HG03521 (cell line): ENCODE results near the gene DLG2.
A peak's percentile ranks its signal among the peaks of the same experiment; 100 is the strongest.
"Not testable (repeated sequence)": the region's sequence is repeated elsewhere in the genome, so short reads cannot be mapped to it uniquely, and the experiment has no call there.

ENCODE experiments used
- ATAC-seq: cut with Tn5 transposase; IDR thresholded peaks from one replicate; pipeline ENCODE4 v1.9.1; 2021; ENCODE audit warnings: mild to moderate bottlenecking, moderate library complexity; ENCODE audit not compliant: unreplicated experiment

Gene DLG2

DNA sequence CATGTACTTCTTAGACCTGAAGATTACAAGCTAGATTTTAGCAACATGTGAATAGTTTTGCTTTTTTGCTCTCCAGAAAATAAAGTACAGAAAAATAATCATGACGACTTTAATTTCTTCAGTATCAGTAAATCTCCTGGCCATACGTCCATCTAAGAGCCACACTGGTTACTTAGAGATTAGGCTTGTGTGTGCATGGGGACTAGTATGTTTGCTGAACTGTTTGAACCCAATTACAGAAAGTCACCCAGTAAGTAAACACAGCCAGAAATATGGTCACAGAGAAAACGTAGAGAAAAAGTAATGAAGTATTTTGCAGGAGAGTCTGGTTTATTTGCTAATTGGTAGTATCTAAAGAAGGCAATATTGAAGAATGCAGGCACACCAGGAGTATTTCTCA lies 1287.3 kb downstream of the DLG2 start:
- ATAC-seq, result no peak

DNA sequence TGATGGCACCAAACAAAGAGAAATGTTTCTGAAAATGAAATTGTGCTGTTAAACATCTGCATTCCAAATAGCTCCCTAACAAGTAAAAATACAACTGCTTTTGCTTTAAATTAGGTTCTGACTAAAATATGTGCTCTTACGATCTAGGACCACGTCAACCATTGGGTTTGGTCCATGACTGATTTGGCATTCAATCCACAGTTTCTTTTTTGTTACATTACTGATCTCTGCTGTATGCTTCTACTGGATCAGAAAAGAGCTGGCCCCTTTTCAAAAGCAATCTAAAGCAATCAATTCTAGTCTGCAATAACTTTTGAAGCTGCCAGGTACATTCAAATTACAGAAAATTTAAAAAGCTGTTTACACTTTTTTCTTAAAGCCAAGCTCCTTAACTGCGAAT lies 1293.9 kb downstream of the DLG2 start:
- ATAC-seq, result no peak

DNA sequence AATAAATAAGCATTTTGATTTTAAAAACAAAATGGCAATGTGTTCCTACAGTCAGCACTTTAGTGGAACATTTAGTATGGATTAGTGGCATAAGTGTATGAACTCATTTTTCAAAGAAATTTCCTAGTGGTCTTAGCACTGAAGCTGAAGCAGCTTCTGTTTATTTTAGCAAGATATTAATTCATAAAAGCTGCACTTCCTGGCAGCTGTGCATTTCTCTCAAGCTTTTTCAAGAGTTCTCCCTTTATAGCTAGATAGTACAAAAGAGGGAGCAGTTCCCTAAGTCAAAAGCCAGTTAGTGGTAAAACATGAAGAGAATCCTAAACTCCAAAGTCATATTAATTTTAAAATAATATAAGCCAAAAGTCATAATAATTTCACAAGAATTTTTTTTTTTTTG lies 1304.9 kb downstream of the DLG2 start:
- ATAC-seq, result no peak

DNA sequence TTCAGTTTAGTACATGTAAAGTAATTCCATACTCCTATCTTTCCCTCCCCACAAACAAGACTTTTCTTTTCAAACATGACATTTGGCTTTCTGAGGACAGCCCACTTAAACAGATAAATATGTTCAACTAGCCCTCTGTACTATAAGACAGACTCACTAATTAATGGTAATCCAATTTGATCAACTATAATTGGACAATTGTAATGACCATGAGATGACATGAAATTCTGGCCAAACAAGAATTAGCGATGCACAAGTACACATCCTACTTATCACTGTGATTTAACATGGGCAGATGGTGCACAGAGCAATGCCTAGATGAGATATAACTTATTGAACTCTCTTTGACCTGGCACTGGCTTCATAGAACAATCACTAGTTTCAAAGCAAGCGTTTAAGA lies 1307.3 kb downstream of the DLG2 start:
- ATAC-seq, result no peak

DNA sequence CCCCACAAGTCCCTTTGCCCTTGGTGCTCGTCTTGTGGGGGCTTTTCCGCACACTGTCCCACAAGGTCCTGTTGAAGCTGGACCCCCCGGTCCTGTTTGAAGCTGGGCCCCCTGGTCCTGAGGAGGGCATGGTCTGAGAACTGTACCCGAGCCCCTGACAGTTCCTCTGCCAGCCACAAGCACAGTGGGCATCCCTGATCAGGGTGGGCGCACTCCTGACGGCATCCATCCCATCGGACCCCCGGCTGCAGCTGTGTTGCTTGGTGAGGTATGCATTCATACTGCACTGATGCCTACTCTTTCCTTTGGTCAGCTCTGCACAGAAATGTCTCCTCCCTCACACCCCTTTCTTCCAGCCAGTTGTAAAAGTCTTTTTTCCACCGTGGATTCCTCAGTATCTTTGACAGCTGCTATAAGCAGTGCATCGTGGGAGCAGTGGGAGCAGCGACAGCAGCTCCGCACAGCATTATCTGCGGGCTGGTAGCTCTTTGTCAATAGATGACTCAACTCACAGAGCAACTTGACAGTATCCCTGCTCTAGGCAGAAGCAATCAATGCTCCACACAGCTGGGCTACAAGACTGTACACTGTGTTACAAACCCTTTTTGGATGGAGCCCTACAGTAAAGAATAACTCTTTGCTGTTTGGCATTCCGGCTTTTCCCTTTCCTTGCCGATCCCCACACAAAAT lies 1310.1 kb downstream of the DLG2 start:
- no peak for ATAC-seq

DNA sequence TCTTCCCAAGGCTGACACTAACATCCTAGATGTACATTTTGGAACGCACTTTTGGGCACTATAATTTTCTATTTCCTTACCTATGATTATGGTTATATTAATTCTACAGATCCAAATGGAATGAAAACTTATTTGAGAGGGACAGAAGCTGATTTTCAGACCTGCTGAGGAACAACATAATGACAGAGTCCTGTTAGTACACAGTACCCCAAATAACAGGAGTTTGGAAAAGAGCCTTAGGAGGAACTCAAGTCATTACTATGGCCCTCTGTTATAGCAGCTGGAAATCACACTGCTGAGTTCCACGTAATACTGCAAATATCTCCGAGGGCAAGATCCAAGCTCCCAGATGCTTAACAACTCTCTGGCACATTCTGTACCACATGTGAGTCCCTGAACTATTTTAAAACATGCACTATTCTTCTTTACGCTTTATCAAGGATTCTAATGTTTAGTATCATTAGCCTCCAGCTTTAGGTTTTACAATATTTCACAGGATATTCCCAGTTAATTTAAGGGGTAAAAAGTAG lies 1313.2 kb downstream of the DLG2 start:
- ATAC-seq, result no peak

DNA sequence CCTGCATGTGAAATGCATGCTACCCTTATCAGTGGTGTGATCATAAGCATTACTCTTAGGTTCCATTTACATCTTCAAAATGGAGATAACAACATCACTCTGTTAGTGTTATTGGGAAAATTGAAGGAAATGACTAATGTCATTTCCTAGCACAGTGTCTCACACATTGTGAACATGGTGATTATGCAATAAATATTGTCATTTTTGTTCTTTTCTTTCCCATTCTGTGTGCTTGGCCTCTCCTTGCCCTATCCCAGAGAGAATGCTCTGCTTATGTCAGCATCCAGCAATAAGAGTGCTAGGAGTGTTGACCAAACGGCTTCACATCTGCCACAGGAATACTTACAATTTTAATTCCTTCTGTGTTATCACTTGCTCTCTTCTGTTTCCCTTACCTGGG lies 1316.9 kb downstream of the DLG2 start:
- ATAC-seq, result no peak

DNA sequence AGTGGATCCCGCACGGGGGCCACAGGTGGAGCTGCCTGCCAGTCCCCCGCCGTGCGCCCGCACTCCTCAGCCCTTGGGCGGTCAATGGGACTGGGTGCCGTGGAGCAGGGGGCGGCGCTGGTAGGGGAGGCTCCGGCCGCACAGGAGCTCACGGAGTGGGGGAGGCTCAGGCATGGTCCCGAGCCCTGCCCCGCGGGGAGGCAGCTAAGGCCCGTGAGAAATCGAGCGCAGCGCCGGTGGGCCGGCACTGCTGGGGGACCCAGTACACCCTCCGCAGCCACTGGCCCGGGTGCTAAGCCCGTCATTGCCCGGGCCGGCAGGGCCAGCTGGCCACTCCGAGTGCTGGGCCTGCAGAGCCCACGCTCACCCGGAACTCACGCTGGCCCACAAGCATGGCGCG lies 1318.7 kb downstream of the DLG2 start:
- ATAC-seq, result not testable (repeated sequence)

DNA sequence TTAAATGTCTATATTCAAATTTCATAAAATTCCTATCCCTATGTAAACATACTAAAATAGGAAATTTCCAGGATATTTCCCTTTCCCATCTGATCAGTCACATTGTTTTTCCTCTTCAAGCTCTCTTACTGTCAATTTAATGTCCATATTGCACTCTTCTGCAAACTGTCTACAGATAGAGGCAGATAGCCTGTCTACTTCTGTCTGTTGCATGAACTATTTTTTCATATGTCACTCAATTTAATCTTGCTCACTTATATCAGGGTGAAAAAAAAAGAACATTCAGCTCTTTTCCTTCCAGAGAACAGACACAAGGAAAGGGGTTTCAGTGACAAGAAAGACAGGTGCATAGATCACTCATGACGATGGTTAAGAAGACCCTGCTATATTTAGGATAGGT lies 1327.1 kb downstream of the DLG2 start:
- ATAC-seq, result no peak

DNA sequence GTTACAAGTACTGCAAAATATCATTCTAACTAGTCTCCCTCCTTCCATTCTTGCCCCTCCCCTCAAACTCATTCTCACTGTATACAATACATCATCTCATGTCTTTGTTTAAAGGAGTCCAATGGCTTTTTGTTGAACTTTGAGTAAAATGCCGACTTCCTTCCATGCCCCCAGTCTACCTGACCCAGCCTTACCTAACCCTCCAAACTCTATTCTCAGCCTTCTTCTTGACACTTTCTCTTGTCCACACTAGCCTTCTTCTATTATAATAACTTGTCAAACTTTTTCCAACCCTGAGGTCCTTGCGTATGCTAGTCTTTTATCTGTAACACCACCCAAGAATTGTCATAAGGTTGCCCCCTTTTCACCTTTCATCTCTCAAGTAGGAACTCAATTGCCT lies 1329.6 kb downstream of the DLG2 start:
- ATAC-seq, result no peak

DNA sequence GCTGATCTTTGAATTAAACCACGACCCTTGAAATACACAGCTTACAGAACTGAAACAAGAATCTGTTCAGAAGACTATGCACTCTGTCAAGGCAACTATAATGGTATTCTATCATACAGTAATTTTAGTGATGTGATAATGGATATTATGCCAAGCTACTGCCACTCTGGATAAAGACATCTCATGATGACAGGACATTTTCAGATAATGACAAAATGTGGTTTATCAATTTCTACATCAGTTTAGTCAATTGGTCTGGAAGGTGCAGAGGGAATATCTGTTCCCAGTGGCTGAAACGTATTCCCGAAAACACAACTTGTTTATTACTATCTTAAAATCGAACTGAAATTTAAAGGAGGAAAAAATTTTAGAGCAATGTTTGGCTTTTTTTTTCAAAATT lies 1331.3 kb downstream of the DLG2 start:
- ATAC-seq, result no peak

DNA sequence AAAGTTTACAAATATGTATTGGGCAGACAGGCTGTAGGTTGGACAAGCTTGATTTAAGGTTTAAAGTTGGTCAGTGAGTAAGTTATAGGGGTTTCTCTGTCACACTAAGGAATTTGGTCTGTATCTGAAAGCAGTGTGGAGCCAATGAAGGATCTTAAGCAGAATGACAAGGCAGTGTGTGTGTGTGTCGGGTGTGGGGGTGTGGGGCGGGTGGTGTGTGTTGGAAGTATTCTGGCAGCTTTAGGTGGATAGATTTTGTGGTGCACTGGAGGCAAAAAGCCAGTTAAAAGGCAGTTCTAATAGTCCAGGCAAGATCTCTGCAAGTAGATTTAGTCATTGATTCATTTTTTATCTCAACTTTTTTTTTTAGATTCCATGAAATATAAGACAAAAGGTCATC lies 1334.2 kb downstream of the DLG2 start:
- no peak for ATAC-seq

DNA sequence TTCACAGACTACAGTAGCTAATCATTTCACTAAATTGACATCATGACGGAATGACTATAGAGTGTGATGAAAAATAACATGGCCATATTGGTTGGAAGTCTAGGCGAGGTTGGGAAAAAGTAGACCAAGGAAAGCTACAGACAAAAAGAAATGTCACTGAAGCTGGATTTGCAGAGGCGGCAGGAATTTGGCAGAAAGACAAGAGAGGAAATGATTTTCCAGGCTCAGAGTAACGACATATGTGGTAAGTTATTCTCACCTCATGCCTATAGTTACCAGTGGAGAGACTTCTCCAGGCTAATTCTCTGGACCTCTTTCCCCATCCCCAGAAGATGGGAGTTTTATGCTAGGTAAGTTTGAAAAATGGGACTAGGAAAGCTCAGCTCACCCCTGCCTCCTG lies 1335.1 kb downstream of the DLG2 start:
- ATAC-seq, result no peak

DNA sequence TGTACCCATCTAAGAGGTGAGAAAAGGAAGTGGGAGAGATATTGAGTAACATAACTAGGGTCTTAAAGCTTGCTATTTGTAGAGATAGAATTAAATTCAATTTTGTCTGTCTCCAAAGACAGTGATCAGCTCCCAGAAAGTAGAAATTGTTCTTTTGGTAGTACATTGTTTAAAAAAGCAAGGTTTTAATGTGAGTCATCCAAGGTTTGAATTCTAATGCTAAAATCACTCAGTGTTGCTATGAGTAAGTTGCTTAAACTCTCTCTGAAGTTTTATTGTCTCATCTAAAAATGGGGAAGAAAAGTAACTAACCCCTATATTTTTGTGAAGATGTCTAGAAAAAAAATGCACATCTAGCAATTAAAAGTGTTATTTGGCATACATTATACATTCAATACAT lies 1336.5 kb downstream of the DLG2 start:
- no peak for ATAC-seq

DNA sequence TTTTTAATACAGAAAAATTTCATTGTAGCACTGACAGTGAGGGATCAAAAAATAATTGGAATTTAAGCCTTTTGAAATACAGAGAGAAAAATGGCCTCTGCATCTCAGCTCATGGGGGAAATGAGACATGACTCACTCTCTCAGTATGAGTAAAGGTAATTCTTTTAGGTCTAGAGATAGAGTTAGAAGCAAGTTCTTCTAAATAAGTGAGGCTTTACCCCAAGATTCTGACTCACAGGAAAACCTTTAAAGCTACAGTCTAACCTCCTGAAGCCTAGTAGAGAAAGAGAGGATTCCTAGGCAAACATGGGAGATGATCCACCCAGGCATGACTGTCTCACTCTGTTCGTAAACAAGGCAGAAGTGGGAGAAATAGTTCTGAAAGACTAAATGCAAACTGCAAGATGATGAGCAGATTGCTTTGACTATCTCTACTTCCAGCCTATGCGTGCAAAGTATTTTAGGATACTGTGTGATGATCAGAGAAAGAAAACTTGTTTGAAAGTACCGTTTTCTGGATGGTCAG lies 1337.7 kb downstream of the DLG2 start:
- ATAC-seq, result peak; percentile 97

DNA sequence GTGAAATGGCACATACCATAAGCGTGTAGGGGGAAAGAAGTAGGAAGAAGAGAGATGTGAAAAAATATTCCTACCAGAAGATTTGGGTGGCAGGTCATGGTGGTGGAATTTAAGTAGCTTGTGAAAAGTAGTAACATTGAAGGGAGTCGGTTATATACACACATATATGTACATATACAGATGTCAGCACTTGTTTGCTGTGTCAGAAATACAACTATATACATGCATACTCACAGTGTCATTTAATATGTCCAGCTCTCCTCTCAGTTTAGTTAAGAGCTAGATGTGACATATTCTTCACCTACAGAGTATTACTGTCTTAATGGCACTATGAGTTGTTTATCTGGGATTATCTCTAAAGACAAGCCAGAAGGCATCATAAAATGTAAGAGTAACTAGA lies 1353.6 kb downstream of the DLG2 start:
- ATAC-seq, result no peak

DNA sequence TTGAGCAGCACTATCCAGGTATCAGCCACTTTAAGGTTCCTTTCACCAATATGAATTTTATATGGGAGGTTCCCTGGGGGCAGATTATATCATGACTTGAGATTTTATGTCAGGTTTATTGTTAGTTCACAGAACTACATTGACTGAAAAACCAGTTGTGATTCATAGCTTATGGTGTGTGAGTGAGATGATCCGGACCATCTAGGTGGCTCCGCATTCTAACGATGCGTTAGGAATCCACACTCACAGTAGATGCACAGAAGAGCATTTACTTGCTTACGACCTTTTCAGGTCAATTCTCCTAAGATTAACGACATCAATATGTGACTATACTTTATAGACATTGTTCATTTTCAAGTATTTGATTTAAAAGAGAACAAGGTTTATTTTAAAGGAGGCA lies 1356.7 kb downstream of the DLG2 start:
- ATAC-seq, result no peak

DNA sequence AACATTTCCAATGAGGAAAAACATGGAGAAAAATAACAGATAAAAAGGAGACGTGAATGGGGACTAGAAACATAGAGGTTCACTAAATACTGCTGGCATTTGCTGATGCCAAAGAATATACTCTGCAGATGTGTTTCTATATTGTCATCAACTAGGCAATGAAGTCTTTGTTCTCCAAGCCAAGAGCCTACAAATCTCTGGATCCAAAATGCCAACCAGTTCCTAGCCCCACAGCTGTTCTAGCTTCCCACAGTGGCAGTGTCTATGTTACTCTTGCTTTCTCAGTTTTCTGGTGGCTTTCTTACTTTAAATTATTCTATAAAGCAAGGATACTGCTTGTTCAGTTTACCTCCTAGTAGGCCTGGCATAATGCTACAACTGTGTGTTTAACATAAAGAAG lies 1363.1 kb downstream of the DLG2 start:
- ATAC-seq, result no peak

DNA sequence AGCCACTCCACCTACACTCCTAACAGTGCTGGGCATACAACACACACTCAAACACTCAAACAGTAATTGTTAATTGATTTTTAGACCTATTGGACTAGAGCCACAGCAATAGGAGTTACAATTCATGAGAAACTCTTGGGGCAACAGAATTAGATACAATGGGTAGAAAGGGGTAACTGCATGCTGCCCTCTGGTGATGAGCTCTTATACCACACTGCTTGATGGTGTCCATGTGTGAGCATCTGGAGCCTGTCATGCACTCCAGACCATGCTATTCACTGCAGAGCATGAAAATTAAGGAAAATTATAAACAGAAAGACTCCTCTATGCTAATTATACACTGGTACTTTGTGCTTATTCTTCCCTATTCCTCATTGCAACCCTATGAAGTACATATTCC lies 1365.4 kb downstream of the DLG2 start:
- ATAC-seq, result no peak

DNA sequence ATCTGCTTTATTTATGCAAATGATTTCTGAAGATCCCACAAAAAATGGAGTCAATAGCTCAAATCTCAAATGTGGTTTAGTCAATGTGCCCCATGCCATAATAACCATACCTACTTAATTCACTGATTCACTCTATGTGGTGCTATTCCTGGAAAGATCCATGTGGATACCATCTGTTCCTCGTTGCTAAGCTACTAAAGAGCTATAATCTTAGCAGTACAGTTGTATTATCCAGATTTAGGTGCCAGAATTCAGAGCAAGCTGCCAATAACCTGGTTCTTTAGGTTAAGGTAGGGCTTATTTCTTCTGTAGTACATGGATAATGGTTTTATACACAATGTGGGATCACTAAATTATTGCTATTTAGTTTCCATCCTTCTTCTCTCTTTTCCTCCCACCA lies 1366.3 kb downstream of the DLG2 start:
- no peak for ATAC-seq

DNA sequence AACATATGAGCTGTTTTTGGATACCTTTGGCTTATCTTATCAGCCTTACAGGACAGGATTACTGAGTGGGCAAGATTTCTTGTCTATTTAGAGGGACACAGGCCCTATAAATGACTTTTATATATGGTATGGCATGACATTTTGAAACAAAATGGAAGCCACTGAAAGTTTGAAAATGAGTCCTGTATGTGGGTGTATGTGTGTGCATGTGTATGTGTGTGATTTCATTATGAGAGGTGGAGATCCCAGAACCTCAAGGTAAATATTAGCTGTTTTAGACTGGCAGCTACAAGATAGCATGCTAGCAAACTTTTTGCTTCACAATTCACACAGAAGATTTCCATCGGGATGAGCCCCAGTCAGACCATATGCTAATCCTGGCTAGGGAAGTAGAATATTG lies 1370.5 kb downstream of the DLG2 start:
- ATAC-seq, result no peak

DNA sequence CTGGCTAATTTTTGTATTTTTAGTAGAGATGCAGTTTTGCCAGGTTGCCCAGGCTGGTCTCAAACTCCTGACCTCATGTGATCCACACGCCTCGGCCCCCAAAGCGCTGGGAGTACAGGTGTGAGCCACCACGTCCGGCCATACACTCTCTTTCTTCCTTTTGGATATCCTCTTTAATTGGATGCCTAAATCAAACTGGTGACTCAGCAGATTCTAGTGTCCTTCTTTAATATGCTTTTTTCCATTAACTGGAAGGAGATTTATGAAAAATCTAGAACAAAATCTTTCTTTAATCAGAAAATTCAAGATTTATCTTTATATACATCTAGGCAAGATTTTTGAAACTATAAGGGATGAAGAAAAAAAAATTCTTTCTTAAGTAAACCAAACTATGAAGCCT lies 1371.7 kb downstream of the DLG2 start:
- ATAC-seq, result no peak
